ENCODE results near the gene MORN1.

GRCh38 chr1:2318314-2319278 lies 72.8 kb downstream of the MORN1 start:
- TF ChIP-seq POLR2AphosphoS5 (IDR thresholded peaks at IDR 0.05; ENCODE audit: low read depth, low read length) (no peak), POLR2A (IDR thresholded peaks at IDR 0.05; ENCODE audit: low read depth, low read length) (no peak), PAX5 (IDR thresholded peaks at IDR 0.05; ENCODE audit: insufficient read depth, low read length, severe bottlenecking) (no peak), TAF1 (IDR thresholded peaks at IDR 0.05; ENCODE audit: low read depth, low read length) (no peak), SPI1 (IDR thresholded peaks at IDR 0.05; ENCODE audit: low read depth, low read length) (no peak)

Measured in GM12891 (cell line).